Measurements from ENCODE around the gene FAM25G. TPM values are rescaled to one million over a fixed set of nuclear protein-coding genes. Genes with fewer than 3 reads are reported as not detected.

Gene FAM25G
- total and polyA plus RNA-seq, 2 of the 4 experiments (the other 2 are of a cell fraction), result not detected

DNA sequence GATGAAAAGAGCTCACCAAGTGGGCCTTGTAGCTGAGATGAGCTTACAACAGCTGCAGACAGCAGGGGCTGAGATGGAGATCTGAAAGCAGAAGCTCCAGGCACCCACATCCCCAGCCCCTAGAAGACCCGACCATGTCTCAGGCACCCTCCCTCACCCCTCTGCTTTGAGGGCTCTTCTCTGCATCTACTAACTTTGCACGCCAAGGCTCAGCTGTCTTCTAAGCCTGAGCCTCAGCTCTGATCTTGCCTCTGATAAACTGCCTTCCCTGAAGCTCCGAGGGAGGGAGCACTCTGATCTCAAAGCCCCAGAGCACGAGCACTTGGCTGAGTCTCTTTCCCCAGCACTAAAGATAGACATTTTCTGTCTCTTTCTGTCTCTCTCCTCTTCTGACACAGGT, 49.6 kb downstream of the FAM25G start:
- Histone ChIP-seq H3K56ac (ENCODE audit: extremely low read depth, insufficient read depth, low read length) (no peak overlapping the region), H3K9me1 (ENCODE audit: insufficient read depth, low read length) (no peaks in the 10 kb centered on the region), H3K27ac (ENCODE audit: insufficient read depth, low read length) (no peak overlapping the region), H4K5ac (ENCODE audit: low read depth, low read length) (no peak overlapping the region), H4K91ac (ENCODE audit: insufficient read depth, low read depth, low read length) (no peak overlapping the region), H3K4me2 (ENCODE audit: low read depth, low read length) (no peak overlapping the region), H2BK120ac (ENCODE audit: low read depth, low read length) (no peak overlapping the region), H3K18ac (ENCODE audit: low read depth, low read length) (no peak overlapping the region), H2AK9ac (replicated peaks; ENCODE audit: low read depth, low read length, poor library complexity) (no peak overlapping the region), H3K14ac (replicated peaks; ENCODE audit: low read depth, low read length) (no peak overlapping the region), H4K8ac (ENCODE audit: low read depth in 2 of 2, low read length in 2 of 2) (no peak overlapping the region), H3K4me3 (ENCODE audit: insufficient read depth, low read depth, low read length) (no peak overlapping the region), H3K36me3 (ENCODE audit: control insufficient read depth, insufficient read depth, low read length) (no peaks in the 10 kb centered on the region), H2AFZ (replicated peaks; ENCODE audit: low read length, poor library complexity) (no peak overlapping the region), H3K23ac (ENCODE audit: low read depth, low read length) (no peak overlapping the region), H3K9me3 (ENCODE audit: control insufficient read depth, insufficient read depth, low read length) (peaks cover 13% of the 10 kb centered on the region), H4K20me1 (ENCODE audit: insufficient read depth, low read length) (no peaks in the 10 kb centered on the region), H3K27me3 (ENCODE audit: control insufficient read depth, insufficient read depth, low read length) (peaks cover 35% of the 10 kb centered on the region), H2BK5ac (ENCODE audit: low read depth, low read length, poor library complexity, severe bottlenecking) (no peak overlapping the region), H2AK5ac (ENCODE audit: low read depth, low read length) (no peak overlapping the region), H3K79me1 (ENCODE audit: low read depth in 1 of 2, low read length in 2 of 2) (no peaks in the 10 kb centered on the region), H3K4me1 (ENCODE audit: control insufficient read depth, insufficient read depth, low read length) (no peaks in the 10 kb centered on the region), H3K9ac (ENCODE audit: low read depth, low read length) (no peak overlapping the region), H3K4ac (ENCODE audit: low read depth, low read length) (no peak overlapping the region), H2BK20ac (ENCODE audit: low read depth, low read length) (no peak overlapping the region), H2BK15ac (ENCODE audit: low read depth, low read length) (no peak overlapping the region)
- ChIA-PET CTCF (no interaction called here), POLR2A (ENCODE audit: unreplicated experiment) (no interaction called here)
- in situ Hi-C loops (cut with MboI; ENCODE audit: low sequenced_read_pairs), result no loop called here
- dilution Hi-C loops (cut with HindIII; ENCODE audit: low sequenced_read_pairs, unreplicated experiment), result no loop called here
- no peak for DNase-seq
- no peak for TF ChIP-seq USF2 (IDR thresholded peaks at IDR 0.05; ENCODE audit: low read depth, low read length)
- TF ChIP-seq MAFK (IDR thresholded peaks at IDR 0.05; ENCODE audit: low read depth, low read length), result no peak
- no peak for TF ChIP-seq ELK1 (IDR thresholded peaks at IDR 0.05; ENCODE audit: borderline replicate concordance, low read depth, low read length)
- TF ChIP-seq CTCF (conservative IDR thresholded peaks at IDR 0.05; ENCODE audit: low read depth, low read length), result no peak
- TF ChIP-seq POLR2A (IDR thresholded peaks at IDR 0.05; ENCODE audit: low read depth, low read length), result no peak
- TF ChIP-seq FOS (IDR thresholded peaks at IDR 0.05; ENCODE audit: low read depth, low read length), result no peak
- TF ChIP-seq RFX5 (IDR thresholded peaks at IDR 0.05; ENCODE audit: low read depth, low read length), result no peak
- TF ChIP-seq RCOR1 (IDR thresholded peaks at IDR 0.05; ENCODE audit: insufficient replicate concordance, low read length), result no peak
- TF ChIP-seq RAD21 (IDR thresholded peaks at IDR 0.05; ENCODE audit: low read length), result no peak
- TF ChIP-seq SMC3 (IDR thresholded peaks at IDR 0.05; ENCODE audit: low read depth, low read length), result no peak
- no peak for TF ChIP-seq BHLHE40 (IDR thresholded peaks at IDR 0.05; ENCODE audit: low read depth, low read length)
- TF ChIP-seq MAZ (IDR thresholded peaks at IDR 0.05; ENCODE audit: borderline replicate concordance, low read depth, low read length), result no peak
- TF ChIP-seq CEBPB (IDR thresholded peaks at IDR 0.05; ENCODE audit: low read depth, low read length), result no peak
- TF ChIP-seq NFE2L2 (IDR thresholded peaks at IDR 0.05; ENCODE audit: low read depth, low read length), result no peak
- TF ChIP-seq MXI1 (IDR thresholded peaks at IDR 0.05; ENCODE audit: borderline replicate concordance, low read depth, low read length), result no peak
- TF ChIP-seq CHD1 (IDR thresholded peaks at IDR 0.05; ENCODE audit: low read depth, low read length), result no peak
- 38% methylated on average over 2 of the region's 4 CpGs; no CpG with 5 or more reads in 1 of the 2 experiments for WGBS, 2 experiments (ENCODE audit: extremely low coverage in 2 of 2, insufficient read length in 1 of 2)
- no TSS peak for BruUV-seq (replicated peaks)
- intact Hi-C loops (cut with micrococcal nuclease), result no loop called here
- ATAC-seq (ENCODE audit: low read depth), result no peak

Measured in IMR-90 (cell line).